NCI-H1105 (cell line): ENCODE data around the gene SMAD3.

ENCODE experiments used
- DNase-seq: peaks from one replicate; lab custom pipeline; 2025; lab: John Stamatoyannopoulos, UW

Gene SMAD3

DNA sequence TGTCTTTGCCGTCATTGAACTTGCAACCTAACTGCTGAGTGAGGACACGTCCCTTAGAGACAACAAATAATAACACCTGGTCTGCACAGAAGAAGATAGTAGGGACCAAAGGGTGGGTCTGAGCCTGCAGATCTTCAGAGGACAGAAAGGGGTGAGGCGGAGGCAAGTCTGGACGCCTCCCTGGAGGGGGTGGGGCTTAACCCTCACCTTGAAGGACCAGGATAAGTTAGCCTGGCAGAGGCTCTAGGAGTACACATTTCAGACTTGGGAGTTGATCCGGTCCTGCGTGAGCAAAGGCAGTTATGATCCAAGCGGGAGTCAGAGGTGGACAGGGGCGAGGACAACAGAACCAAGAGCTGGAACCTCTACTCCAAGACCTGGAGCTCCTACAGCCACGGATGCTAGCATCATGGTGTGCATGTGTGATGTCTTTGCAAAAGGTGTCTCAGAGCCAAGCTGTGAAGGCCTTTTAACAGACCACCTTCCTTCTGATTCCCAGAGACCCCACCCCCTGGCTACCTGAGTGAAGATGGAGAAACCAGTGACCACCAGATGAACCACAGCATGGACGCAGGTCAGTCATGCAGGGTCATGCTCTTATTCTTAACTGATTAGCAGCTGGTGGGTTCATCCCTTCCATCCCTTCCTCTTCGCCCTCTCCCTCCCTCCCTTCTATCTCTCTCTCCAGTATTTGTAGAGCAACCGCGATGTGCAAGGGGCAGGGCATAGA is 101.0 kb downstream of the SMAD3 start:
- no peak for DNase-seq

- no peak for DNase-seq
Measured at GRCh38 chr15:67167091-67167490, 101.7 kb downstream of the SMAD3 start.

- DNase-seq, result no peak
Measured at GRCh38 chr15:67168694-67169093, 103.3 kb downstream of the SMAD3 start.

- no peak for DNase-seq
Measured at GRCh38 chr15:67170143-67170925, 104.9 kb downstream of the SMAD3 start.

- no peak for DNase-seq
Measured at GRCh38 chr15:67171471-67171870, 106.1 kb downstream of the SMAD3 start.

DNA sequence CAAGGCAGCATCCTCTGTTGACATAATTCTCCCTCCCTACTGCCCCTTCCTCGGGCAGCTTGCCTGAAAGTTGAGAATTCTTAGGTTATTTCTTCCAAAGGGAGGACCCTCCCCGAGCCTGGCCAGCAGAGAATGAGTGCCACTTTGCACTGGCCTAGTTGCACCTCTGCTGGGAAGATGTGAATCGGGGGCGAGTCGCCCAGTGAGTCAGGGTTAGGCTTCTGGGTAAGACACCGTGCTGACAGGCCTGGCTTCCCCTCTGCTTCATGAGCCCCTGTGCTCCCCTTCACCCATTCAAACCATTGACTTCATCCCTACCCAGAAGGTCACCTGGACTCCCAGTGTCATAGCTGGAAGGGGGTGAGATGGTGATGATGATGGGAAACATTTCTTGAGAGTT is 106.8 kb downstream of the SMAD3 start:
- no peak for DNase-seq

DNA sequence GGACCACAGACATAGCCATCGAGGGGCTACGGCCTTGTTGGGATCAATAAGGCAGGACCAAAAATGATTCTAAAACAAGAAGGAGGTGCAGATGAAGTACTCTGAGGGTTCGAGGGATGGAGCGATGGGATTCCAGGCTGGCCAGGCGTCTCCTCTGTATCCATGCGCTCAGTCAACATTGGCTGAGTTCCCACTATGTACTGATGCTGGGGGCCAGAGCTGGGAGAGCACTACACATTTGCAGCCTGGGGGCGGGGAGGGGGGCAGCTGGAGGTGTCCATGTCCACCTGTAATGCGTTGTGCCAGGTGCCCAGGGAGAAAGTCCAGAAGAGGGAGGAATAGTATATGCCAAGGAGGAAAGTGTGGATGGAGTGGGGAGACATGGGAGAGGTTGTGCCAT is 107.6 kb downstream of the SMAD3 start:
- DNase-seq, result no peak

- no peak for DNase-seq
Measured at GRCh38 chr15:67173786-67174185, 108.4 kb downstream of the SMAD3 start.

DNA sequence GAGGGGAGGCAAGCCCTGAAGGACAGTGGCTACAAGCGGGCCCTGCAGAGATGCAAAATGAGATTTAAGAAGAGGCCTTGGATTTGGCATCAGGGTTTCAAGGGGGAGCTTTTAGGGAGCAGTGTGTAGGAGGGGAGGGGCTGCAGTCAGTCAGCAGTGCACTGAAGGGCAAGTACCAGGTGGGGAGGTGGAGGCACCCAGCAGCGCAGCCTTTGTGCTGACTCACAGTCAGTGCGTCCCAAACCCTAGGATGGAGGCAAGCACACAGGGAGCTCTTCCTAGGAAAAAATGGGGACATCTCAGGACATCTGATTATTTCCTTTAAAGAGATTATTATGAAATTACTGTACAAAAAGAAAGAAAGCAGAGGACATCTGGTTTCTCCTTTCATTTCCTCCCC is 109.0 kb downstream of the SMAD3 start:
- no peak for DNase-seq

- DNase-seq, result no peak
Measured at GRCh38 chr15:67174864-67175573, 109.6 kb downstream of the SMAD3 start.

- DNase-seq, result no peak
Measured at GRCh38 chr15:67175643-67176071, 110.3 kb downstream of the SMAD3 start.

GRCh38 chr15:67176195-67176971 is 111.0 kb downstream of the SMAD3 start:
- peak; percentile 95 for DNase-seq

DNA sequence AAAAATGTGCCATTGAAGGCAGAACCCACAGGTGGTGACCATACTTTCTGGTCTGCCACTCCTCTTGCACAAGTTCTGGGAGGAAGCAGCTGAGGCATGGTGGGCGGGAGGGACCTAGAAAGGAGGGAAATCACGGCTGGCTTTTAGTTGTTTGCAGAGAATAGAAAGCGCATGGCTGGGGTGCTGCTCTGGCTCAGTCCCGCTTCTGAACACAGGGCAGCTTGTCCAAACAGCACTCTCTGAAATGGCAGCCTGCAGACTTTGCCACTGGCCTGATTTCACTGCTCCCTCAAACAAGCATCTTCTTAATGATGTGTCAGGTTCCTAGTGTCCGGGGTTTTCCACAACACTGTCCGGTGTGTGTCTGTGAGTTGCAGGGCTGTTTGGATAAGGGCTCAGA is 112.3 kb downstream of the SMAD3 start:
- DNase-seq, result no peak

GRCh38 chr15:67178569-67179210 is 113.3 kb downstream of the SMAD3 start:
- no peak for DNase-seq

- no peak for DNase-seq
Measured at GRCh38 chr15:67179411-67179995, 114.1 kb downstream of the SMAD3 start.

DNA sequence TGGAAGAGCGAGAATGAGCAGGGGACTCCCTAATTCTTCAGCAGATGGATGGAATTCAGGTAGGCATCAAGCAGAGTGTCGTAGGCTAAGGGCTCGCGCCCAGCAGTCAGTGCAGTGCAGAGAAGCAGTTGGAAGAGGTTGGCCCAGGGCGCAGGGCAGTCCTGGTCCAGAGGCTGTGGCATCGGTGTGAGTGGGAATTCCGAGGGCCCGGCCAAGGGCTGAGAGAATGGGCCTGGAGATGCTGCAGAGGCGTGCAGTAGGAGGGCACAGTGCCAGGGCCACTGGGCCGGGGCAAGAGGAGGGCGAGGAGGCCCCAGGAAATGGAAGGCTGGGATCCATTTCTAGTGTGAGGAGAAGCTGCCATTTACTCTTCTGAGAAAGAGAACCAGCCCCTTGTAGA is 114.6 kb downstream of the SMAD3 start:
- no peak for DNase-seq

- no peak for DNase-seq
Measured at GRCh38 chr15:67180514-67181191, 115.3 kb downstream of the SMAD3 start.

GRCh38 chr15:67181221-67181639 is 115.8 kb downstream of the SMAD3 start:
- DNase-seq, result no peak

DNA sequence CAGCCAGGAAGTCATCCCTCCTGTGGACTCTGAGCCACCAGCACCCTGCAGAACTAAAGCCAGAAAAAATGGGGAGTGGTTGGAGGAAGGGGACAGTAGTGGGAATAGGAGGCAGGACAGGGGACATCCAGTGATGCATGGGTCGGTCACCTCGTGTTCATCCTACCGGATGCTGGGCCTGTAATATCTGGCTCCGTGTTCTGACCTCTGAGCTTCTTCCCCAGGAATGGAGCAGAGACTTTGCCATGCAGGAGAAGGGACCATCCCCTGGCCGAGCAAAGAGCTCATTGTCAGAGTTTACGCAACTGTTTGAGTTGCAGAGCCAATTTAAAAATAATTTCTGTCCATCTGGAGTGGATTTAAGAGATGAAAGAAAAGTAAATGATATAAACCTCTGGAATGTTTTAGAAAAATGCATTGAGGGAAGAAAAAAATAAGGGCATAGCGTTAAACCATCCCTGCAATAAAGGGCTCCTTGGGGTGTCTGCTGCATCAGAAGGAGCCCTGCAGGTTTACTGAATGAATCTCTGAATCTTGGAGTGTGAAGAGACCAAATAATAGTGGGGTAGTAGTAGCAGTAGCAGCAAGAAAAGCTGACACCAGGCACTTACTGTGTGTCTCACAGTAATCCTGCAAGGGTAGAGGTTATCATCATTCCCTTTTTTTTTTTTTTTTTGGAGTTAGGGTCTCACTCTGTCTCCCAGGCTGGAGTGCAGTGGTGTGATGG is 118.2 kb downstream of the SMAD3 start:
- no peak for DNase-seq
